ENCODE data around the gene PRELP. TPM values are rescaled to one million over a fixed set of nuclear protein-coding genes. Genes with fewer than 3 reads are reported as not detected.
"Not testable (repeated sequence)": the region's sequence is repeated elsewhere in the genome, so short reads cannot be mapped to it uniquely, and the experiment has no call there.

PRELP gene
- total RNA-seq, 4 donors from 2014 or later, result 67.3 to 115 (median 83.2) TPM

- DNase-seq (ENCODE audit: low spot score), result no peak
- no peak for ATAC-seq (ENCODE audit: low FRiP score)
- no peak for TF ChIP-seq CTCF (IDR thresholded peaks at IDR 0.05)
Measured at GRCh38 chr1:203517426-203518110, 42.0 kb downstream of the PRELP start.

GRCh38 chr1:203518139-203518538, 42.5 kb downstream of the PRELP start:
- not testable (repeated sequence) for DNase-seq (ENCODE audit: low spot score); ATAC-seq (ENCODE audit: low FRiP score)

GRCh38 chr1:203518541-203518940, 42.9 kb downstream of the PRELP start:
- ATAC-seq (ENCODE audit: low FRiP score) (no peak), DNase-seq (ENCODE audit: low spot score) (no peak)
- TF ChIP-seq CTCF (IDR thresholded peaks at IDR 0.05), result no peak

- ATAC-seq (ENCODE audit: low FRiP score), result no peak
- DNase-seq (ENCODE audit: low spot score), result no peak
- no peak for TF ChIP-seq CTCF (IDR thresholded peaks at IDR 0.05)
Measured at GRCh38 chr1:203519053-203519840, 43.6 kb downstream of the PRELP start.

- ATAC-seq (ENCODE audit: low FRiP score) (no peak), DNase-seq (ENCODE audit: low spot score) (no peak)
- no peak for TF ChIP-seq CTCF (IDR thresholded peaks at IDR 0.05)
Measured at GRCh38 chr1:203519896-203520295, 44.3 kb downstream of the PRELP start.

GRCh38 chr1:203520315-203520714, 44.7 kb downstream of the PRELP start:
- peak; percentile 16 for ATAC-seq (ENCODE audit: low FRiP score)
- no peak for DNase-seq (ENCODE audit: low spot score)
- TF ChIP-seq CTCF (IDR thresholded peaks at IDR 0.05), result no peak

- no peak for DNase-seq (ENCODE audit: low spot score)
- ATAC-seq (ENCODE audit: low FRiP score), result peak; percentile 55
- no peak for TF ChIP-seq CTCF (IDR thresholded peaks at IDR 0.05)
Measured at GRCh38 chr1:203521074-203521794, 45.6 kb downstream of the PRELP start.

All from omental fat pad (tissue), 4 donors.